Adrenal gland (tissue), 12 donors: ENCODE data around the gene TMEM158. TPM values are rescaled to one million over a fixed set of nuclear protein-coding genes. Genes with fewer than 3 reads are reported as not detected.

Source experiments
- DNase-seq, 7 donors: peaks; one replicate each; pipeline ENCODE4 v3.0.0-alpha.2; 2019 to 2020
- H3K27ac ChIP-seq, 5 donors: fragments of 200-600 bp; sonication (generic) in 4 of 5; 1 replicate in 3 of 5; 2 replicates in 2 of 5; pipeline versions ENCODE4 v1.5.1 to v1.8.0; 2016 to 2020; ENCODE audit warnings: mild to moderate bottlenecking in 1 of 5
- H3K27me3 ChIP-seq: fragments of 200-600 bp; 2 replicates; pipeline ENCODE4 v1.8.0; 2021
- H3K36me3 ChIP-seq, 2 donors: fragments of 200-600 bp; replicated peaks in 1 of 2; 1 replicate in 1 of 2; 2 replicates in 1 of 2; pipeline versions ENCODE4 v1.5.1 to v1.8.0; 2018 to 2022
- H3K4me1 ChIP-seq, 2 donors: fragments of 200-600 bp; replicated peaks in 1 of 2; 1 replicate in 1 of 2; 2 replicates in 1 of 2; pipeline versions ENCODE4 v1.5.1 to v1.8.0; 2018 to 2021
- H3K4me3 ChIP-seq, 4 donors: fragments of 200-600 bp; sonication (generic) in 3 of 4; one replicate each; pipeline ENCODE4 v1.5.1; 2016 to 2018
- H3K9me3 ChIP-seq, 3 donors: fragments of 200-600 bp; sonication (generic) in 1 of 3; replicated peaks in 1 of 3; 1 replicate in 2 of 3; 2 replicates in 1 of 3; pipeline versions ENCODE4 v1.5.1 to v1.8.0; 2016 to 2021
- CTCF ChIP-seq, 6 experiments: fragments of 450-650 bp in 4 of 6; fragments of 200-600 bp in 2 of 6; sonication (generic) in 1 of 6; IDR thresholded peaks; 1 replicate in 5 of 6; 2 replicates in 1 of 6; pipeline versions ENCODE4 v1.5.1 to v1.8.0; 2016 to 2021; ENCODE audit warnings: antibody characterized with exemption in 6 of 6, mild to moderate bottlenecking in 2 of 6, moderate library complexity in 1 of 6
- POLR2A ChIP-seq, 2 donors: fragments of 450-650 bp; IDR thresholded peaks; one replicate each; pipeline ENCODE4 v1.6.1; 2017; ENCODE audit warnings: antibody characterized with exemption in 2 of 2, mild to moderate bottlenecking in 2 of 2, moderate library complexity in 1 of 2
- WGBS, 4 donors: extraction: QIAGEN DNeasy Blood & Tissue Kit in 2 of 4; methylation state at CpG; one replicate each; pipeline versions ENCODE4 v1.1.5 to v1.1.7; 2013 to 2017; 5-methylcytosine and 5-hydroxymethylcytosine counted together
- intact Hi-C, 2 donors: fragments of 100-400 bp; cut with DNase I; formaldehyde crosslinking; loops; one replicate each; pipeline versions ENCODE4 v1.14.1 to v1.15.0; 2022 to 2023
- polyA plus RNA-seq, 3 donors: library from polyadenylated mRNA; stranded (reverse); fragments of 200-250 nt in 2 of 3; fragments of 350-450 nt in 1 of 3; fragmentation: Illumina TruSeq in 1 of 3; extraction: RNeasy Lipid Tissue Mini Kit (QIAGEN cat#74804) in 1 of 3; gene quantifications; one replicate each; pipeline ENCODE4 v1.2.3, GENCODE V29; 2013 to 2014
- total RNA-seq, 9 donors: library from RNA; depleted of rRNA in 4 of 9; stranded (reverse); fragments of >200 nt in 4 of 9; fragments of 120-200 nt in 1 of 9; fragmentation: NEBNext Ultra II Directional in 1 of 9; extraction: Animal tissue kit (Norgen Biotek cat#: 25700) in 1 of 9; gene quantifications; one replicate each; pipeline versions ENCODE4 v1.1.0 to v1.2.4, GENCODE V29; 2013 to 2023
- donor health status: healthy with polysubstance abuse.
- donor health status: Bipolar disorder and iron deficiency.
- donor health status: DM: yes; HTN: yes; CAD: no.
- donor health status: DM: no; HTN: no; CAD: no.
- donor health status: DM: no; HTN: no; CAD: no.
- donor health status: DM: yes; HTN: yes; CAD: no.

TMEM158 gene
- total and polyA plus RNA-seq, 12 donors: 2.1 to 31.4 (median 14.0) TPM

DNA sequence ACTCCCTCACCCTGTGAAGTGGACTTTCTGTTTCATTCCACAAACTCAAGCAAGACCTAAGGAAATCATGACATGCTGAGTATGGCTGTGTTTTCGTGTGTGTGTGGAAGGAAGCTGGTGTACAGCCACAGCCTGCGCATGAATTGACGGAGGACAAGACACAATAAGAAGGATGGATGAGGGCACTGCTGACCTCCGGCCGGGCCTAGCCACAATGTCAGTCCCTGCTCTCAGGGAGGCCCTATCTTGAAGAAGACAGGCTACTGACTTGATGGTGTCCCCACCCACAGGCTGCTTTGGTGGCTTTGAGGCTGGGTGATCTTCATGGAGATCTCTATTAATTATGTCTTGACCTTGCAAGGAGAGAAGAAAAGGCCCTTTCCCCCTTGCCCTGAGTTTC, 40.6 kb downstream of the TMEM158 start:
- DNase-seq: no peak
- TF ChIP-seq POLR2A (IDR thresholded peaks at IDR 0.05) (no peak), CTCF (IDR thresholded peaks at IDR 0.05) (no peak)
- Histone ChIP-seq H3K27ac (no peak overlapping the region), H3K4me3 (no peak overlapping the region), H3K9me3 (no peaks in the 10 kb centered on the region), H3K27me3 (no peaks in the 10 kb centered on the region), H3K4me1 (peaks cover 4% of the 10 kb centered on the region in 2 donors), H3K36me3 (no peaks in the 10 kb centered on the region)
- intact Hi-C loops: no loop called here
- WGBS, 4 donors: 75 to 88% (median 83%) methylated on average over 5 of the region's 5 CpGs

GRCh38 chr3:45185052-45185451, 41.0 kb downstream of the TMEM158 start:
- no peak overlapping the region for H3K4me3 ChIP-seq
- H3K27me3 ChIP-seq: no peaks in the 10 kb centered on the region
- DNase-seq: no peak
- no peak for TF ChIP-seq CTCF (IDR thresholded peaks at IDR 0.05)
- no peak for TF ChIP-seq POLR2A (IDR thresholded peaks at IDR 0.05)
- H3K4me1 ChIP-seq: peaks cover 4% of the 10 kb centered on the region in 2 donors
- WGBS, 4 donors: 90 to 100% (median 94%) methylated on average over 2 of the region's 2 CpGs
- no peak overlapping the region for H3K27ac ChIP-seq
- H3K9me3 ChIP-seq: no peaks in the 10 kb centered on the region
- intact Hi-C loops: no loop called here
- no peaks in the 10 kb centered on the region for H3K36me3 ChIP-seq

DNA sequence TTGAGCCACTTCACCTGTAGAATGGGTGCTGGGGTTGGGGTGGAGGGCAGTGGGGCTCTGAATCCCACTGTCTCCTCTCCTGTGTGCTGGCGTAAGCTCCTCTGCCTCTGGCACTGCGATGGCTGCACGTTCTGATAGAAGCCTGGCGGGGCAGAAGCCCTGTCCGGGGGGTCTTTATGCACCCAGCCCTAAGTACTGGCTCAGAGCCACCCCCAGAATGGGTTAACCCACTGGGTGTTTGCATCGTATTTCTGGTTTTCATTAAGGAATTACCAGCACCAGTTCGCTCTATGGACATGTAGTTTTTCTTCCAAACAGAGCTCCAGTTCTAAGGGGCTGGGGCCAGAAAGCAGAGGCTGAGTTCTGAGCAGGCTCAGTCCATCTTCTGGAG, 42.2 kb downstream of the TMEM158 start:
- intact Hi-C loops: no loop called here
- TF ChIP-seq CTCF (IDR thresholded peaks at IDR 0.05): no peak
- TF ChIP-seq POLR2A (IDR thresholded peaks at IDR 0.05): no peak
- no peaks in the 10 kb centered on the region for H3K9me3 ChIP-seq
- H3K36me3 ChIP-seq: no peaks in the 10 kb centered on the region
- no peaks in the 10 kb centered on the region for H3K27me3 ChIP-seq
- no peak overlapping the region for H3K27ac ChIP-seq
- no peak overlapping the region for H3K4me3 ChIP-seq
- peaks cover 4% of the 10 kb centered on the region in 2 donors for H3K4me1 ChIP-seq
- no peak for DNase-seq
- WGBS, 4 donors: 77 to 96% (median 88%) methylated on average over 4 to 7 of the region's 7 CpGs

DNA sequence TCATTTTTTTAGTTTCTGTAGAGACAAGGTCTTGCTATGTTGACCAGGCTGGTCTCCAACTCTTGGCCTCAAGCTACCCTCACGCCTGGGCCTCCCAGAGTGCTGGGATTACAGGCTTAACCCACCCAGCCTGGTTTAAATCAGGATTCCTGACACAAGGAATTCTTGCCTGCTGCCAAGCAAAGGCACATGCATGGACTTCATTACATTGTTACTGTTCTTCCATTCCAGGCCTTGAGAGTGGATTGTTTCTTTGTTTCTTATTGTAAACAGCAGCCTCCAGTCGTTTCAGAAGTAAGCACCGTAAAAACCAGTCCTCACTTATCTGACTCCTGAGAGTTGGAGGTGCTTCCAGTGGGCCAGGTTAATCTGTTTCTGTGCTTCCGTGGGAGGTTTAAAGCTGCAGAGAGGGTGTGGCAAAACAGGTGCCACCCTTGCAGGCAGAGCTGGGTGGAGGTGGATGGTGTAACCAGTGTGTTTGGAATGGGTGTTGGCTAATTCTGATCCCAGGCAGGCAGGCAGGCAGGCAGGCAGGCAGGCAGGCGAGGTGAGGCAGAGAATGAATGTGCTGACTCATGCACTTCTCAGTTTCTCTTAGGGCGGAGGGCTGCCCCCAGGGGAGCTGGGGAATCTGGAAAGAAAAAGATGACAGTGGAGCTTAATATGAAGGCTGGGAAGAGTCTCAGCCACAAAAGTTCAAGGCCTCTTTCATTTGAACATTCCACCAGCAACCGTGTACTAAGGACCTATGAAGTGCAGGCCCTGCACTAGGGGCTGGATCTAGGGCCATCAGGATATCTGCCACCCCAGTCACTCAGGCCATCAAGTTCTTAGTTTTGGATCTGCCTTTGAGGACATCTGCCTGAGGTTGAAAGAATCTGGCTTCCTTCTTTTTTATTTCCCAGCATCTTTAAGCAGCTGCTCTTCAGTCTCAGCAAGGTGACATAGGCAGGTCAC, 42.9 kb downstream of the TMEM158 start:
- H3K36me3 ChIP-seq: no peaks in the 10 kb centered on the region
- no peak overlapping the region for H3K4me3 ChIP-seq
- H3K9me3 ChIP-seq: no peaks in the 10 kb centered on the region
- 41 to 48% (median 44%) methylated on average over 6 to 7 of the region's 7 CpGs for WGBS, 4 donors
- peak in 6 of 7 donors; percentile 20 to 54 (median 44) for DNase-seq
- no peak for TF ChIP-seq POLR2A (IDR thresholded peaks at IDR 0.05)
- no peak for TF ChIP-seq CTCF (IDR thresholded peaks at IDR 0.05)
- H3K27me3 ChIP-seq: no peaks in the 10 kb centered on the region
- H3K27ac ChIP-seq: no peak overlapping the region
- peaks cover 4% of the 10 kb centered on the region in 2 donors for H3K4me1 ChIP-seq
- intact Hi-C loops: no loop called here
